Measurements from ENCODE around the gene STAC.
"Not testable (repeated sequence)": the region's sequence is repeated elsewhere in the genome, so short reads cannot be mapped to it uniquely, and the experiment has no call there.

Gene STAC

DNA sequence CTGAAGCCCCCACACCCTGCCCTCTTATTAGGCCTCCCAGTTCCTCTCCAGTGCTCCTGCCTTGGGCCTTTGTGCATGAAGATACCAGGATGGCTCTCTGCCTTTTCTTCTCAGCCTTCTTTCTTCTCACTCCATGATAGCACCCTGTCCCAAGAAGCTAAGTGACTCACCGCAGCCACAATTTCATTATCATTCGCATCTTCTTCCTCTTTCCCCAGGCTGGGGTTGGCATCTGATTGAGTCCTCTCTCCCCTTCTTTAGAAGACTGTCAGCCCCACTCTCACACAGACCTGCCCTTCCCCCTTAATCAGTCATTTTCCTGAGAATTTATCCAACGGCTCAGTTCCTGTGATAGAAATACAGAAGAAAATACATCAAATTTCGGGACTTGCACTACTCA lies 102.0 kb downstream of the STAC start:
- no peak for DNase-seq

GRCh38 chr3:36482880-36483279 lies 102.6 kb downstream of the STAC start:
- no peak for DNase-seq

DNA sequence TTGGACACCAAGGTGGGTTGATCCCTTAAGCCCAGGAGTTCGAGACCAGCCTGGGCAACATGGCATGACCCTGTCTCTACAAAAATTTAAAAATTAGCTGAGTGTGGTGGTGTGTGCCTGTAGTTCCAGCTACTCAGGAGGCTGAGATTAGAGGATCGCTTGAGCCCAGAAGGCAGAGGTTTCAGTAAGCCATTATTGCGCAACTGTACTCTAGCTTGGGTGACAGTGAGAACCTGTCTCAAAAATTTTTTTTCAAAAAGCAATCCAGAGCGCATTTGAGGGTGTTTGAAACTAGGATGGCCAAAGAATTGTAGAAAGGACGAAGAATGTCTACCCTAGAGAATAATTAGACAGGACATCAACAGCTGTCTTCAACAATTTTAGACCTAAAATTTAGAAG lies 103.4 kb downstream of the STAC start:
- no peak for DNase-seq

GRCh38 chr3:36484386-36484785 lies 104.1 kb downstream of the STAC start:
- DNase-seq = no peak

GRCh38 chr3:36486009-36486795 lies 105.9 kb downstream of the STAC start:
- DNase-seq = no peak

DNA sequence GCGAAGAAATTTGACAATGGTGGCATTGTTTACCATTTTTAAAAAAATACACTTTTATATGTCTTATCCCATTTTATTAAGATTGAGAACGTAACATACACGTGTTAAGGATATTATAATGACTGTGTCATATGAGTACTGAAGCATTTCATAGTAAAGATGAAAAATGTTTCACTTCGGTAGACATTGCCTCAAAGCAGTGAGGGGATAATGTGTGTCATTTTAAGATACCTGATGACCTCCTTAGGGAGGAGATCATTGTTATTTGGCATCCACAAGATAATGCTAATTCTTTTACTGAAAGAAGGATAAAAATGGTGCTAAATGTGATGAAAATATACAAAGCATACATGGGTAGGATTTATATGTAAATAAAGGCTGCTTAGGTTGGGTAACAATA lies 107.3 kb downstream of the STAC start:
- no peak for DNase-seq

- DNase-seq = no peak
Measured at GRCh38 chr3:36488077-36488789, 107.9 kb downstream of the STAC start.

DNA sequence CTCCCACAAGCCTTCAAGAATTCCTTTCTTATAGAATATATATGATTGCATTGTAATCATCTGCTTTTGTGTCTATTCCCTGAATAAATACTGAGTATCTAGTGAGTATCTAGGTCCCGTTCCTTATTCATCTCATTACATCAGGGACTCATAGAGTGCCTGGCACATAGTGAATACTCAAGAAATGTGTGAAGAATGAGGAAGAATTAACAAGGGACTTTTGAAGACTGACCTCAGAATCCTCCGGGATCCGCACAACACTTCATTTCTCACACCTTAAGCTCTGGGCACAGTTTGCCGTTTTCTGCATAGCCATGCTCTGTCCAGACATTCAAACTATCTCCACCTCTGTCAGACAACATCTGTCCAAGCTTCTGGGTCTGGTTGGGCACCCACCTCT lies 108.8 kb downstream of the STAC start:
- DNase-seq = no peak

GRCh38 chr3:36489679-36490425 lies 109.5 kb downstream of the STAC start:
- DNase-seq = no peak

GRCh38 chr3:36493051-36493450 lies 112.7 kb downstream of the STAC start:
- DNase-seq = no peak

DNA sequence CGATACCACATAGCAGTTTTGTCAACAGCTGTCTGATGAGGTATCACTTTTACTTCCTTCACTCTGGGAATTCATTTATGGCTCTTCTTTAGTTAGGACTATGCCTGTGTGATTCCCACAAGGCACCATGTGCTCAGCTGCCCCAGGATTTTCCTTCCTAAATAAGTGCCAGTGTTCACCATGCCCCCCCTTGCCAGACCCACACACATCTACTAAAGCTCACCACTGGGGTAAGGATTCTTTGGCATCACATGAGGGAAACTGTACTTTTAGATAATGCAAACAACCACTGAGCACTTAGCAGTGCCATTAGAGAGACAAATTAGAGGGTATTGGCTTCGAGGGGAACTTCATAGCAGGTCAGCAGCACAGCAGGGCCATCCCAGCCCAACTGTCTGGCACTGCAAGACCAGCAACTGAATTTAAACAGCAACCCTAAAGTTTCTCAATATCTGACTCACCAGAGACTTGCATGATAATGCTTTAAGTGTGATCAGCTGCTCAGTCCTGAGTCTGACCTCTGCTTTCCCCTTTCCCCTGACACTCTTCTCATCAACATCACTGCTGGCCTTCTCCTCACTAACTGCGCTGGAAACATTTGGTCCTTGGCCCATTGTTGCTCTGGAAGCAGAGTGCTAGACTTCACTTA lies 114.3 kb downstream of the STAC start:
- no peak for DNase-seq

DNA sequence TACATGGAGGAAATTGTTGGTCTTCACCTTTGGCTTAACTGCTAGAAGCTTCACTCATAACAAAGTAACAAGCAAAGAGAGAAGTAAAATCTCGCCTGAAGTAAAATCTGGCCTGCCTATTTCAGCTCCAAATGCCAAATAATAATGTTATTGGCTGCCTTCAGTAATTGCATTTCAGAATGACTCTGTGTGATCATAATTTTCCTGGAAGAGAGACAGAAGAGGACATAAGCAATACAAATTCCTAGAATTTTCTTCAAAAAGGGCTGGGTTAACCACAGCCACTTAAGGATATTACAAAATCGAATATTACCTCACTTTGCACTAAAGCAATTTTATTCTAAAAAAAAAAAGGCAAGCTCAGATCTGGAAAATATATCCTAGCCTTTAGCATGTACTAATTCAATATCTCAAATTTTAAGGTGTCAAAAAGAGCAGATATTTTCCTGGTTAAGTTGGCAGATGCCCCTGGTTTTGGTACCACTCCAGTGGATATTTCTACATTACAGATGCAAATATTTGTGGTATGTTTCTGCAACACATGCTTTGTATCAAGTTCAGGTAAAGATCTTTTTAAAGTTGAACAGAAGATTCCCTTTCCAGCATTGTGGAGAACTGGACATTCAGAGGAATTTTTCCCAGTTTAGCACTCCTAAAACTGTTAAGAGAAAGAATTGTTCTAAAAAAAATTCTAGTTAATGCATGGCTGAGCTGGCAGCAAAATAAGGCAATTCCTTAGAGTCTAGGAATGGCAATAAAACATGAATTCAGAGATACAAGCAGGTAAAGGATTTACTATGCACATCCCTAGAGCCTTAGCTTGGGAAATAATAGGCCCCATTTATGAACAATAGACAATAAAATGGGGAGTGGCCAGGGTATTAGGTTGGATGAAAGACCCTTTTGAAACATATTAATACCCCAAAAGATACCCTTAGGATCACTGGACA lies 116.7 kb downstream of the STAC start:
- DNase-seq = no peak

GRCh38 chr3:36500053-36500452 lies 119.7 kb downstream of the STAC start:
- not testable (repeated sequence) for DNase-seq

GRCh38 chr3:36501616-36502015 lies 121.3 kb downstream of the STAC start:
- no peak for DNase-seq

GRCh38 chr3:36505393-36505792 lies 125.1 kb downstream of the STAC start:
- no peak for DNase-seq

DNA sequence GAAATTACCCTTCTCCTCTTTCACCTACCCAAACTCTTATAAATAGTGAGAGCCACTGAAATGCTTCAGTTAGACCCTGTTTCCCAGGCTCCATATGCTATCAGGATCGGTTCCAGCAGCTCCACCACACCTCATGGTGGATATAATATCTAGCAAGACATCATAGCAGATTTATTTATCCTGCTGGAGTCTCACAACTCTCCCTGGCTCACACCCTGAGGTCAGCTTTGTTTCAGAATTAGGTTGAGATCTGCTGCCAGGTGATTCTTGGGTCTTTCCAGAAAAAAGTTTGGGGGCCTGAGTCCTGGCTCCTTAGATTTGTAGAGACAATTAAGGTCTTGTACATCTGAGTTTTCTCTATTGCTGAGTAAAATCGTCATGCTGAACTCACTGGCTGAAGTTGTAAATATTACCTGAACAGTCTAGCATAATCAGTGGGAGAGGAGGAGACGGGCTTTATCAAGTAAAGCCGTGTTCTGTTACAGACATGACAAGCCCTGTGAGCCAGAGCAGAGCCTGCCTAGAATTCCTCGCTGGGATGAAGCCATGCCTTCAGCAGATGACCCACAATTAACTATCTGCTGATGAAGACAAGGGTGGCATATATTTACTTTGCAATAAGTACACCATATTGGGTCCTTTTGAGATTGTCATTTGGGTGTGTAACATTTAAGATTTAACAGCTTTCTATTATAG lies 131.6 kb downstream of the STAC start:
- no peak for DNase-seq

DNA sequence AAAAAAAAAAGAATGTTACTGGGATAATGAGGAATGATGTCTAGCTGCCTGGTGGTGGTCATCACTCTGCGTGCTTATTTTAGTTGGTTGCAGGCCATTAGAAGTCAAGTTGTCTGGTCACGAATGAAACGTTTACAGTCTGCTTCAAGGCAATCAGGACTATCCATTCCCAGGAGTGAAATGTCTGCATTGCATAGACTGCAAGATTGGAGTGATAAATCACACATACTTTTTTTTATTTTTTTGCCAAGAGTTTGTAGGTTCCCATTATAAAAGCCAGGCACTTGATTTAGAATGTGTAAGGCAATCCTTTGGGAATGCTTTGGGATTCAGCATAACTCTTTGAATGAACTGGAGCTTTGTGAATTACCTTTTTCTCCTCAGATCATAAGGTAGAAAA lies 132.3 kb downstream of the STAC start:
- DNase-seq = no peak

- DNase-seq = no peak
Measured at GRCh38 chr3:36514171-36514570, 133.9 kb downstream of the STAC start.

DNA sequence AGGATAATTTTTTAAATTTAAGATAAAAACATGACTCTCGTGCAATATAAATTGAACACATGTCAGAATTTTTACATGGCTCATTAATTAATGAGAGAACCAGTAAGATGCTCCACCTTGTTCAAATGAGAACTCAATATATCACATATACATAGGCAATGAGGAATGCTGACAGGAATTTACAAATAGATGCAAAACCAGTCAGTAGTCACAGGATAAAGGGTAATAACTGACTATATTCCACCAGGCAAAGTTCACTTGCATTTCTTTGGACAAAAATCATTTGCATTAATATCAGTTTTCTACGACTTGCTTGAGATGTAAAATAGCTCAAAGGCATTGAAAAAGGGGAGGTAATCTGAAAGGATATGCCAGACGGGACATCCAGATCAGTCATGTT lies 139.4 kb downstream of the STAC start:
- no peak for DNase-seq

DNA sequence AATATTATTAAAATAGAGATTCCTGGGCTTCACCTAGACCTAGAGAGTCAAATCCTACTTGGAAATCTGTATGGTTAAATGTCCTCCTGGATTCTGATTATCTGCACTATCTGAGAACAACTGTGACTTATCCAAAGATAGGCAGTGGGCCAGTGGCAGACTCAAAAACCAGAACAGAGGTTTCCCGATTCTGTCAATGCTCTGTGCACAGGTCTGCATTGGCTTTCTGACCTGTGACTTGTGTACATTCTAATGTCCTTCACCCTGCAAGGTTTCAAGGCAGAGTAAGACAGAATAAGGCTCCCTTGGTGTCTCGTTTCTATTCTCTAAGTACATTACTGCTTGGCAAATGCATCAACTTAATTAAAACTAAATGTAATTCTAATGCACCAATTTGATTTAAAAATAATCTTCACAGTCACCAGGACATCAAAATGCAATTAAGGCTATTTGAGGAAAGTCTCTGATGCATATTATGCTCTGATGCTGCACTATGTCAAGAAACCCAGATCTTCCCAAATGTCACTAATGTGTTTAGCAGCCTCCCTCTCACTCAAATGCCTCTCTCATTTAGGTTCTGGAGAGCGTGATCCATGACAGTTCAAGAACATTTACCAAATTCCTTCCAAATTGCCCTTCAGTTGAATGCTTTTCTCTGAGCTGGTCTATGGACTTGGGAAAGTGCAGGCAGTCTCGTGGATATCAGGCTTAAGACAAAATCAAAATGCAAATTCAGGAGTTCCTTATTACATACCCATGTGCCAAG lies 140.1 kb downstream of the STAC start:
- no peak for DNase-seq

DNA sequence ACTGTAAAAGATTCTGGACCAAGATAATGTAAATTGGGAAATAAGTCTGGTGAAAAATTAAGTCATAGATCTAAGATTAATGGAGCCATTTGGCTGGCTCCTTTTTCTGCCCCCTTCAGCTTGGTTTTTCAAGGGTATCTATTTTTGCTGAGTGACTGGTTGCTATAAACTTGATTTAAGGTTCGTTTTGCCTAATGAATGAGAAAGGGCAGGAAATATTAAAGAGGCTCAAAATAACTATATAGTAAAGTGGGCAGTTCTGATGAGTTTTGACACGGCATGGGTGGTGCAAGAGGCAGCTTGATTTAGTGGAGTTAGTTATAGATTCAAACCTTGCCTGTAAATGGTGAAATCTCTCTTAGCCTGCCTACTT lies 140.7 kb downstream of the STAC start:
- DNase-seq = no peak

Data from stimulated activated CD4-positive, alpha-beta T cell treated with anti-CD3 and anti-CD28 coated beads, Interleukin-12 subunit alpha, Interleukin-12 subunit beta, amount 100 ng/mL, for 4 hours (primary cell).